GM18519 (cell line): ENCODE data around the gene CES3.
"Not testable (repeated sequence)": the region's sequence is repeated elsewhere in the genome, so short reads cannot be mapped to it uniquely, and the experiment has no call there.

Experiments
- ATAC-seq: cut with Tn5 transposase; IDR thresholded peaks from one replicate; pipeline ENCODE4 v1.9.1; 2021; ENCODE audit warnings: mild to moderate bottlenecking, moderate library complexity; ENCODE audit not compliant: unreplicated experiment, low FRiP score

CES3 gene

DNA sequence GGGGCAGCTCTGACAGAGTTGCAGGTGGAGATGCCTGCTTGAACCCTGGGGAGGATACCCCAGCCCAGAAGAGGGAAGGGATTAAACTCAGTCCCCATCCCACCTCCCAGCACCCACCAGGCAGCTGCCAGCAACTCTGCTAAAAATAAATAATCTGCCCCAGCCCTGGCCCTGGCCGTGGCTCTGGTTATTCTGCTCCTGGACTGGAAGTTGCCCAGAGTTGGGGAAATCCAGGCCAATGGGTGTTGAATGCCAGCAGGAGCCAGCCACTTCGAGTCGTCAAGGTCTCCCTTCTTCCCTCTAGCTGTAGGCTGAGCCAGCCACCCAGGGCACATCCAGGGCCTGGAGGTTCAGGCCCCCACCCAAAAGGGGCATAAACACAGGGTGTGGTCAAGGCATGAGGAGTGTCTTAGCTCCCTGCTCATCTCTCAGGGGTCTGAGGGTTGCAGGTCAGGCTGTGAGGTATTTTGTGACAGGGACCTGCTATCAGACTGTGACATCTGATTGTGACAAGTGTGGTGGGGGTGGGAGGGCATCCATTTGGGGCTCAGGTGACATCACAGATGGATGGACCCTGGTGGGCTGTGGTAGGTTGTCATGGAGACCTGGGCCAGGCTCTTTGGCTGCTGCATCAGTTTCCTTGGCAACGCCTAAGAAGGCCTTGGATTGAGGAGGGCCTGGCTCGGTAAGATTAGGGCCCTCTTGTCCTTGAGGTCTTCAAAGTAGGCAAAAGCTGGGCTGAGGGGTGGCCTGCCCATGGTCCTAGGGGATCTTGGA is 34.7 kb upstream of the CES3 start:
- no peak for ATAC-seq

DNA sequence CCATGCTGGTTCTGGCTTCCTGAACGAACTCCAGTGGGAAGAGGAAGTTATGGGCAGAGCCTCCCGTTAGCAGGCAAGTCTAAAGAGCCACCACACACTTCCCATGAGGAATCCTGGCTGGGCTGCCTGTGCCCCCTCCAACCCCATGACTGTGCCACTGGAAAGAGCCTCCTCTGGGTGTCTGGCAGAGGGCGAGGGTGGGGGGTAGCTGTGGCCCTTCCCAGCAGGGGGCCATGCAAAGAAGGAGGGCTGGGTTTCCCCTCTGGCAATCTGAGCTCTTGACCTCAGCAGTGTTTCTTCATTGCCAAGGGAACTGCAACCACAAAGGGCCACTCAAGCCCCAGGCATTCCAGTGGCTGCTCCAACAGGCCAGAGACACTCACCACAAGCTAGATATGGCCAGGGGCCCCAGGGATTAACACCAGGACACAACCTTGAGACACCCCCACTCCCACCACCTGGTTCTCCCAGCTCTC is 34.1 kb upstream of the CES3 start:
- no peak for ATAC-seq

DNA sequence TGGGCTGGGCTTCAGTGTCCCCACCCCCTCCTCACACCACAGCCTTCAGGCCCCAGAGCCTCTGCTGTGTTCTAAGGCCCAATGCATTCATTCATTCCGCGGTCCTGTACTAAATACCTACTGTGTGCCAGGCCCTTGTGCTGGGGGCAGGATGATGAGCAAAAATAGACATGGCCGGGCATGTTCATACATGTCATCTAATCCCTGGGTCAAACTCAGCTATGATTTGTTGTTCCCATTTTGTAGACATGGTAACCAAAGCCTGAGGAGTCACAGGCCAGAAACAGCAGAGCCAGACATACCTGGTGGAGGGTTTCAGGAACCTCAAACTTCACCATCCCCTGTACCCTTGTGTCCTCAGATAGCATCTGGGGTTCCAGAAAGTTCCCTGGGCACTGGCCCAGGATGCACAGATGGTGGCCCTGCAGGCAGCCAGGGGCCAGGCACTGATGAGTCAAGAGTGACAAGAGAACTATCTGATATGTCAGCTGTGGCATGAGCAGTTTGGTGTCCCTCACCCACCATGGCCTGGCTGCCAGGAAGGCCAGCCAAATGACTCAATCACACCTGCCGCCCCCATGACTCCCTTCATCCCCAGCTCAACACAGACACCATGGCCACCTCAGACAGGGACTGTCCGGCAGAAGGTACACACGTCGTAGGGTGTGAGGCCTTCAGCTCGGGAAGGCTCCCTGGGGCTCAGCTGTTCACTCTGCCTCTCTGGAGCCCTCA is 33.0 kb upstream of the CES3 start:
- no peak for ATAC-seq

DNA sequence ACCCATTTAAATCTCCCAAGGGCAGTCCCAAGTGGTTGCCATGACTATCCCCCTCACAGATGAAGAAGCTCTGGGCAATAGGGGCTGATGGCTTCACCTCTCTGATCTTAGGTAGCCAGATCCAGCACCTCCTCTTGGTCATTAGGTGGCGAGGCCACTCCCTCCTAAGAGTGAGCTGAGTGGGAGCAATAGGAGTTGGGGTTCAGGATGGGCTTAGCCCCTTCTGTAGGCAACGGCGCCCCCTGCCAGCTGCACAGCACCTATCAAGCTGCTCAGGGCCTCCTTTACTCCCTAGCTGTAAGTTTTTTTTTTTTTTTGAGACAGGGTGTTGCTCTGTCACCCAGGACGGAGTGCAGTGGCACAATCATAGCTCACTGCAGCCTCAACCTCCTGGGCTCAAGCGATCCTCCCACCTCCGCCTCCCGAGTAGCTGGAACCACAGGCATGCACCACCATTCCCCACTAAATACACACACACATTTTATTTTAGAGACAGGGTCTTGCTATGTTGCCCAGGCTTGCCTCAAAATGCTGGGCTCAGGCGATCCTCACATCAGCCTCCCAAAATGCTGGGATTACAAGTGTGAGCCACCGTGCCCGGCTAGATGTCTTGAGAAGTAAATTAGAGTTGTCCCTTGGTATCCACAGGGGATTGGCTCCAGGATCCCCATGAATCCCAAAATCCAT is 32.2 kb upstream of the CES3 start:
- no peak for ATAC-seq

DNA sequence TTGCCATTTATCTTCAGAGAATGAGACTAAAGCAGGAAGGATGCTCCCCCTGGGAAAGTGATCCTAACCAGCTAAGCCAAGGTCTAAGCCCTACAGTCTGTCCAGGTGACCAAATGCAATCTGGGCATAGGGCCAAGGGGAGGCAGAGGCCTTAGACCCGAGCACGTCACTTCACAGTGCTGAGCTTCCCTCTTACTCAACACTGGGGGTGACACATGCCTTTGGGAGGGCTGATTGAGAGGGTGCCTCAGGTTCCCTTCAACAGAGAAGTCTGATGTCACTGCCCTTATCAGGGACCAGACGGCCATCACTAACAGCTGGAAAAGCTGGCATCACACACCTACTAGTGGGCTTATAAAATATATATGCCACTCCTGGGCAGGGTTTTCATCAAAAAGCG is 30.9 kb upstream of the CES3 start:
- no peak for ATAC-seq

DNA sequence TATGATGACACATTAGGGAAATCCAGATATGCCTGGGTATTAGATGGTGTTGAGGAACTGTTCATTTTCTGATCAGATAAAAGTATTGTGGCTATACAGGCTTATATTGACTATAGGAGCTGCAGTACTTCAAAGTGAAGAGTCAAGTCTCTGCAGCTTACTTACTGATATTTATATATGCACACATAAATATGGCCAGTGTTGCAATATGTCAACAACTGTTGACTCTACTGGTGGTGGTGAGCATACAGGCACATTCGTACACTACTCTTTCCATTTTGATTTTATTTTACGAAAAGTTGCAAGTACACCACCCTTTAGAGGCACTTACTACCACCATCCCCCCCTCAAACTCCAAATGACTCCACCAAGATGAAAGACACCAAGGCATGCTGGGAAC is 29.4 kb upstream of the CES3 start:
- no peak for ATAC-seq

DNA sequence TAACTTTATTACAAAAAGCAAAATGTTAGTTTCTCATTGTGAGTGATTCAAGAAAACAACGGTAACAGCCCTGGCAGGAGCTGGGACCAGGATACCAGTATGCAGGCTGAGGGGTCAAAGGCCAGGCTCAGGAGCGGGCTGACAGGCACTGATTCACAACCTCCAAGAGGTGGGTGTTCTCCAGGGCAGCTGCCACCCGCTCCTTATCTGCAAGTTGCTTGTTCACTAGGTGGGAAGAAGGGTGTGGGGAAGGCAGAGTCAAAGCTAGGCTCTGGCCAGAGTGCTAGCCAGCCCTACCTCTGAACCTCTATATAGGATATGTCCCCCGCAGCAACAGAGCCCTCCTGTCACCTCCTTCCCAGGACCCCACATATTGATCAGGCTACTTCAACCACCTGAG is 29.0 kb upstream of the CES3 start:
- no peak for ATAC-seq

DNA sequence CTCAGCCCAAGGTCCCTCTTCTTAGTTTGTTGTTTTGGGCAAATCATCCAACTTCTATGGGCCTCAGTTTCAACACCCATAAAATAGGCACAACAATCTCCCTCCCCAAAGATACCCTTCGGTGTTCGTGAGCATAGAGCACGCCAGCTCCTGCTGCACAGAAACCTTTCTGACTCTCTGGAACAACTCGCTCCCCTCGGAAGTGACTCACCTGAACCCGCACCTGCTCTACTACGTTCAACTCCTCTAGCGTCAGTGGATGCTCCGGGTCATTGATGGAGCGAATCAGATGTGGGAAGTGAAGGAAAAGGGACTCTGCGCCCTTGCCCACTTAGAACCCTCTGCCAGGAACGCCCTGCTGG is 27.3 kb upstream of the CES3 start:
- ATAC-seq, result no peak

DNA sequence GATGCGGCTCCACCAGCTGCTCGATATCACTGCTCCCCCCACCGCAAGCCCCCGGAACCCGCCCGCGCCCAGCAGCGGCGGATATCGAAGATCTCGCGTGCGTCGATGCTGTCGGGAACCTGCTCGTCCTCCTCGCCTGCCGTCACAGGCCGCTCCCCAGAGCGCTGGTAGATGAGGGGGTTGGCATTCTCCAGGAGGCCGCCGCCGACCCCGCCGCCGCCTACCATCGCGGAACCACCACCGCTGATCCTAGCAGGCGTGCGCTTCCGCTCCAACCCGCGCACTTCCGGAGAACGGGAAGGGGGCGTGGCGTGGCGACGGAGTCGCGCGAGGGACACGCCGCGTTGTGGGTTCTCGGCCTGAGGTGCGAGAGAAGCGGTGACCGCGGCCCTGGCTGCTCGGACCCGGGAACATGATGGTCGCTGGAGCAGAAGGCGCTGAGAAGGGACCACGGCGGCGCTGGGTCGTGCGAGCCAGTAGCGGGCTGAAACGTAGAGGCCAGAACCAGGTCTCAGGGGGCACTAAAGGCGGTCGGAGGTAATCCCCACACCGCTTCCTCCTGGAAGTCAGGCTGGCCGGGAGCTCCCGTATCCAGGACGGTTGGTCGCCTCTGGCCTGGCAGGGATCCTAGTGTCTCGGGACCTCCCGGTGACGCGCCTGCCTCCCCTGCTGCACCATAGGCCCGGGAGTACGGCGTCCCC is 26.8 kb upstream of the CES3 start, which contains the start of gene CIAO2B:
CIAO2B (minus strand) TSS at position 265 of the 701 bp plus-strand sequence; CDS start at position 227, 38 bp downstream.
- peak; percentile 44 for ATAC-seq

DNA sequence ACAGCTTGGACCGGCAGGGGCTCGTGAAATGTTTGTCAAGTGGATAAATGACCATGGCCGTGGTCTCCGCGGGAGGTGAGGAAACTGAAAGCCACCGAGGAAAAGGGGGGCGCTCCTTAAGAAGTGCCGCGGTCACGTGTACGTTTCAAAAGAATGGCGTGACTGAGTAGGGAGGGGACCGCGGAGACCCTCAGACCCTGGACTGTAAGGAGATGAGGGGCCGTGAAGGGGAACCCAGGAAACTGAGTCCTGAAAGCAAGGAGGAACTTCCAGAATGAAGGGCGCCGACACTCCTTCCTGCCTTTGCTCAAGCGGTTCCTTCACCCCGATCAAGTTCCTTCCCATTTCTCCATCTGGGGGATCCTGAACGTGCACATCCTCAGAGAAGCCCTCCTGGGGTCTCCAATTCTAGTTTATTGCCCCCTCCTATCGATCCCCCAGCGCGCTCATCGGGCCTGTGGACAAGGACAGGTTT is 26.2 kb upstream of the CES3 start:
- not testable (repeated sequence) for ATAC-seq

DNA sequence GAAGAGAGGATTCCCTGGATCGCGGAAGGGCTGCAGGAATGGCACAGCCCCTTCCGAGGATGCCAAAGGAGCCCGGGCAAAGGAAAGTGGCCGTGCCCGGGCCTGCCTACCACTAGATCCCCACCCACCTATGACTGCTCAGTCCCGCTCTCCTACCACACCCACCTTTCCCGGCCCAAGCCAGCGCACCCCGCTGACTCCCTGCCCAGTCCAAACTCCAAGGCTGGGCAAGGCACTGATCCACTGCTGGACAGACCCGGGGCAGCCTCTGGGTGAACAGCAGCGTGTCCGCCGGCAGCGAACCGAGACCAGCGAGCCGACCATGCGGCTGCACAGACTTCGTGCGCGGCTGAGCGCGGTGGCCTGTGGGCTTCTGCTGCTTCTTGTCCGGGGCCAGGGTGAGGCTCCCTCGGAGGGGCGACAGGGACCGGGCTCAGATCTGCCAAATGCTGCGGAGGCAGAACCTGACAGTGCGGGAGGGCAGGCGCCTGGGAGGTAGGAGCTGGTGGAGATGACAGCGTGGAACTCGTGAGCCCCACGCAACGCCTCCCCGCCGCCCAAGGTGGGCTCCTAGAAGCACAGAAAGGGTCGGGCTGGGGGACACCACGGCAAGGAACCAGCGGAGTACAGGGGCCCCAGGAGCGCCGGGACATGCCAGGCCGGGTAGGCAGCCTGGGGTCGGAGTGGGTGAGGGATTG is 25.6 kb upstream of the CES3 start, which contains the start of gene CES2:
CES2 (plus strand) TSS at position 203 of the 698 bp plus-strand sequence; CDS start at position 323, 120 bp downstream.
- no peak for ATAC-seq

DNA sequence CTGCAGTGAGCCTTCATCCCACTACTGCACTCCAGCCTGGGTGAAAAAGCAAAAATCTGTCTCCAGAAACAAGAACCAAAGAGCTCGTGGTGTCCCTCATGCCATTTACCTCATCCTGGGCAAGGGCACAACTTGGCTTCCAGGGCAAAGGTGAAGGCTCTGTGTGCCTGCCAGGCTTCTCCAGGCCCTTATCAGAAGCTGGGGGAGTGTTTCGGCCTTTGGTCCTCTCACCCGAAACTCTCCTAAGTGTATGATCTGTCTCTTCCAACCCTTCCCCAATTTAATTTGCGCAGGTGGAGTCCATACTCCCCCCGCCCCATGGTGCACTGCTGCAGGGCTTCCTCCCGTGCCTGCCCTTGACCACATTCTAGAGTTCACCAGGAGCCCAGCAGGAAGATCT is 24.6 kb upstream of the CES3 start:
- ATAC-seq, result no peak

DNA sequence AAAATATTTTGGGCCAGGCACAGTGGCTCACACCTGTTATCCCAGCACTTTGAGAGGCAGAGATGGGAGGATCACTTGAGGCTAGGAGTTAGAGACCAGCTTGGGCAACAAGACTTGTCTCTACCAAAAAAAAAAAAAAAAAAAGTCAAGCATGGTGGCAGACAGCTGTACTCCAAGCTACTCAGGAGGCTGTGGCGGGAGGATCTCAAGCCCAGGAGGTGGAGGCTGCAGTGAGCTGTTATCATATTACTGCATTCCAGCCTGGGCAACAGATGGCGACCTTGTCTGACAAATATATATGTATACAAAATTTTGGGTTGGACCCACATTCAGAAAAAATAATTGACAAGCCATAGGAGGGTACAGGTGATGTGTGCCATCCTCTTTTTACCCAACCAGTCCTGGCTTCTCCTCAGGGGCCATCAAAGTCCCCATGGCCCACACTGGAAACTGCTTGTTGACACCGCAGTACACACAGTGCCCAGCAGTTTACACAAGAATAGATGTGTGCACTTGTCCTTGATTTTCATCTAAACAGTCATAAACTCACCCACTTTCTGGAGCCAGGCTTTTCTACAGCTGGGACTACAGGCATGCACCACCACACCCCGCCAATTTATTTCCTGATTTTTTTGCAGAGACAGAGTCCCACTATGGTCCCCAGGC is 24.0 kb upstream of the CES3 start:
- ATAC-seq, result no peak

DNA sequence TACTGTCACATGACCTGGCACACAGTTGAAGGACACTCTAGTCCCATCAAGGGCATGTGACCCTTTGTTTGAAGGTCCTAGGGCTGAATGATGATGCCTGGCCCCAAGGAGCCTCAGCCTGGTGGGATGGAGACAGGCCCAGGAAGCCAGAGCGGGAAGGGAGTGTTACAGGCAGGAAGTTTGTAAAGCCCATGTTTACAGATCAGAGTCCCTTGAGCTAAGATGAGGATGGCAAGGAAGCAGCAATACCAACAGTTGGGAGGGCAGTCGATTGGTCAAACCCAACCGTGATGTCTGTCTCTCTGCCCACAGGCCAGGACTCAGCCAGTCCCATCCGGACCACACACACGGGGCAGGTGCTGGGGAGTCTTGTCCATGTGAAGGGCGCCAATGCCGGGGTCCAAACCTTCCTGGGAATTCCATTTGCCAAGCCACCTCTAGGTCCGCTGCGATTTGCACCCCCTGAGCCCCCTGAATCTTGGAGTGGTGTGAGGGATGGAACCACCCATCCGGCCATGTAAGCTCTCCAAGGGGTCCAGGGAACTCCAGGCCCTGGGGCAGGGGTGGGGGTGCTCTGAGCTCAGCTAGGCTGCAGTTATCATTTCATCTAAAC is 23.2 kb upstream of the CES3 start:
- ATAC-seq, result no peak

DNA sequence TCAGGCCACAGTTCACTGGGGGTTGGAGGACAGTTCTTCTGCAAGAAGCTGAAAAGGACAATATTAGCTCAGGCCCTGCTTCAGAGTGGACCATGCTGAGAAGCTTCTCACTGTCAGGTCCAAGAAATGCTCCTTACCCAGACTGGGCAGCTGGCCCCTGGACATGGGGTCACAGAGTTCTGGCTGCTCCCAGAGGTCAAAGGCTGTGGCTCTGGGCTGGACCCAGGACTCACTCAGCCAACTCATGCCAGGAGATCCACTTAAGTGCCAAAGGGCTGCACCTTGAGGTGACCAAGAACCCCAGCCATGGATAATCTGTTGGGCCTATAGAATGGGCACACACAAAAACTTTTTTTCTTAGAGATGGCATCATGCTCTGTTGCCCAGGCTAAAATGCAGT is 21.7 kb upstream of the CES3 start:
- ATAC-seq, result no peak

DNA sequence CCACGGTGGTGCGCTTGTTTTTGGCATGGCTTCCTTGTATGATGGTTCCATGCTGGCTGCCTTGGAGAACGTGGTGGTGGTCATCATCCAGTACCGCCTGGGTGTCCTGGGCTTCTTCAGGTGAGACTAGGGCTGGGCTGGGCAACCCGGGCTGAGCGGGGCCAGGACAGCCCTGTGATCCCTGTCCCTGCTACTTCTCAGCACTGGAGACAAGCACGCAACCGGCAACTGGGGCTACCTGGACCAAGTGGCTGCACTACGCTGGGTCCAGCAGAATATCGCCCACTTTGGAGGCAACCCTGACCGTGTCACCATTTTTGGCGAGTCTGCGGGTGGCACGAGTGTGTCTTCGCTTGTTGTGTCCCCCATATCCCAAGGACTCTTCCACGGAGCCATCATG is 20.8 kb upstream of the CES3 start:
- no peak for ATAC-seq

DNA sequence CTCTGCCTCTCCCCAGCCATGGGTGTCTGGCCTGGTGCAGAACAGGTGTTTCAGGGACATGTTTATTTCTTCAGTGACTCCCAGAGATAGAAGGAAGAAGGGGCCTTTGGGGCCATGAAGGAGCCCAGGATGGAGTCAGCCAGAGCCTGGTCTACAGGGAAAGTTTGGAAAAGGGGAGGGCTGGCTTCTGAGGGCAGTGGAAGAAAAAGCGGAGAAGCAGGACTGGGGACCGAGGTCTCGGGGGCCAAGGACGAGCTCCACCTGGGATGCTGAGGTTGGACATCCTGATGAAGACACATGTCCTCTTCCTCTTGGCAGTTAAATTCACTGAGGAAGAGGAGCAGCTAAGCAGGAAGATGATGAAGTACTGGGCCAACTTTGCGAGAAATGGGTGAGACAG is 18.1 kb upstream of the CES3 start:
- no peak for ATAC-seq

DNA sequence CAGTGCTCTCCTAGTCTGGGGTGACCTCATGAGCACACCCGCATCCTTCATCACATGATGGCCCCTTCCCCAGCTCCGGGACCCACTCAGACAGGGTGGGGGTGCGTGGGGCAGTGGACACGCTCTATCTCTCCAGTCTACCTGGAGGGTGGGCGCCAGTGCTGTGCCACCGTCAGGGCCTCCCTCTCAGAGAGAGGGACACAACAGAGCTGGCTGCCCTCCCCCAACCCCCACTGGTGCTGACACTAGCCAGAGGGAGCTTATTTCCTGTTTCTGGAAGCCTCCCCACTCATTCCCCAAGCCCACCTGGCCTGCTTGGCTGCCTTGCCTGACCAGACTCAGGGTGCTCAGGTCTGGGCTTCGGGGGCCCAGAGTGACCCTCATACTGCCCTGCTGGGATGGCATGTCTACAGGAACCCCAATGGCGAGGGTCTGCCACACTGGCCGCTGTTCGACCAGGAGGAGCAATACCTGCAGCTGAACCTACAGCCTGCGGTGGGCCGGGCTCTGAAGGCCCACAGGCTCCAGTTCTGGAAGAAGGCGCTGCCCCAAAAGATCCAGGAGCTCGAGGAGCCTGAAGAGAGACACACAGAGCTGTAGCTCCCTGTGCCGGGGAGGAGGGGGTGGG is 17.5 kb upstream of the CES3 start:
- ATAC-seq, result no peak

DNA sequence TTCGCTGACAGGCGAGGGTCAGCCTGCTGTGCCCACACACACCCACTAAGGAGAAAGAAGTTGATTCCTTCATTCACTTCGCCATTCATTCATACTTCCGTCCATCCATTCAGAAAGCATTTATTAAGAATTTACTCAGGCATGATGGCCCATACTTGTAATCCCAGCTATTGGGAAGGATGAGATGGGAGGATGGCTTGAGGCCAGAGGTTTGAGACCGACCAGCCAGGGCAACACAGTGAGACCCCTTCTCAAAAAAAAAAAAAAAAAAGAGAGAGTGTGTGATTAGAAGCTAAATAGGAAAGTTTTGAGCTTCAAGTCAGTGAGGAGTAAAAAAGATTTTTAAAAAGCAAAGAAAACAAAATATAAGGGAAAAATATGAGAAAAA is 17.0 kb upstream of the CES3 start:
- no peak for ATAC-seq
